Measurements from ENCODE around the gene GNAQ.

- TF ChIP-seq POLR2A (IDR thresholded peaks at IDR 0.05) (no peak), CTCF (IDR thresholded peaks at IDR 0.05) (no peak), EP300 (IDR thresholded peaks at IDR 0.05) (no peak)
These were observed 177.2 kb downstream of the GNAQ start for GRCh38 chr9:77854258-77854915.
